CMK (cell line): Measurements from ENCODE around the gene ZFPM1.
"Not testable (repeated sequence)": the region's sequence is repeated elsewhere in the genome, so short reads cannot be mapped to it uniquely, and the experiment has no call there.

Experiments
- DNase-seq: peaks from one replicate; pipeline ENCODE4 v3.0.0-alpha.2; 2010; ENCODE audit warnings: low read depth

Gene ZFPM1

DNA sequence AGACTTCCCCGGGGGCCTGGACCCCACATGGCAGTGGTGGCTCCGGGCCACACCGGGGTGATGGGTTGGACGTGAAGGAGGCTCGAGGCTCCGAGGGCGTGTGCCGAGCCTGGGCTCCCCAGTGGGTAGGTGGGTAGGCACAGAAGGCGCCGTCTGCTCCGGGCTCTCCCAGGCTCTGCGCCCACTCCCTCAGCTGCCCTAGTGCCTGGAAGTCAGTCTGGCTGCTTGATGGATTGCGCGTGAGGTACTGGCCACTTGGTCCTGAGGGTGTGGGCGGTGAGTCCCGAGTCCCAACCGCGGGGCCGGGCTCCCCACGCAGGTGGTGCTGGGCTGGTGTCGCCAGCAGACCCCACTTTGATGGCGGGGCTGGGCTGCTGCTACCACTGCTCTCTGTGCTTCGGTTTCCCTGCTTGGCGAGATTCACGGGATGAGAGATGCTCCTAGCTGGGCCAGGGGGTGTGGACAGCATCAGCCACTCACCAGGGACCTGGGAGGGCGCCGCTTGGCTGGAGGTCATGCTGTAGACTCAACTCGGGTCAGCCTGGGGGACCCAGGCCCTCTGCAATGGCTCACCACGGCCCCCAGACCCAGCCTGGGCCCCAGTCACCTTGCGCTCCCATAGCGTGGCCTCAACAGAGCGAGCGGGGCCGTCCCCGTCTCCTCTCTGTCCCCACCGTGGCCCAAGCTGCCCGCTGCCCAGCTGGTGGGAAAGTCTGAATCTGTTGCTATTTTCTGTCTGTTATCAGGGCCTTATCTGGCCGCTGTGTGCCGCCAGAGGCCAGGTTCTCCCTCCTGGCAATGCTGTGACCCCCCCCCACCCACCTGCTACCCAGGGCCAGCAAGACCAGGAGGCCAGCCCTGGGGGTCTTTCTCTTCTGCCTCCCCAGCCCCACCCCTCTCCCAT is 26.1 kb downstream of the ZFPM1 start:
- no peak for DNase-seq

DNA sequence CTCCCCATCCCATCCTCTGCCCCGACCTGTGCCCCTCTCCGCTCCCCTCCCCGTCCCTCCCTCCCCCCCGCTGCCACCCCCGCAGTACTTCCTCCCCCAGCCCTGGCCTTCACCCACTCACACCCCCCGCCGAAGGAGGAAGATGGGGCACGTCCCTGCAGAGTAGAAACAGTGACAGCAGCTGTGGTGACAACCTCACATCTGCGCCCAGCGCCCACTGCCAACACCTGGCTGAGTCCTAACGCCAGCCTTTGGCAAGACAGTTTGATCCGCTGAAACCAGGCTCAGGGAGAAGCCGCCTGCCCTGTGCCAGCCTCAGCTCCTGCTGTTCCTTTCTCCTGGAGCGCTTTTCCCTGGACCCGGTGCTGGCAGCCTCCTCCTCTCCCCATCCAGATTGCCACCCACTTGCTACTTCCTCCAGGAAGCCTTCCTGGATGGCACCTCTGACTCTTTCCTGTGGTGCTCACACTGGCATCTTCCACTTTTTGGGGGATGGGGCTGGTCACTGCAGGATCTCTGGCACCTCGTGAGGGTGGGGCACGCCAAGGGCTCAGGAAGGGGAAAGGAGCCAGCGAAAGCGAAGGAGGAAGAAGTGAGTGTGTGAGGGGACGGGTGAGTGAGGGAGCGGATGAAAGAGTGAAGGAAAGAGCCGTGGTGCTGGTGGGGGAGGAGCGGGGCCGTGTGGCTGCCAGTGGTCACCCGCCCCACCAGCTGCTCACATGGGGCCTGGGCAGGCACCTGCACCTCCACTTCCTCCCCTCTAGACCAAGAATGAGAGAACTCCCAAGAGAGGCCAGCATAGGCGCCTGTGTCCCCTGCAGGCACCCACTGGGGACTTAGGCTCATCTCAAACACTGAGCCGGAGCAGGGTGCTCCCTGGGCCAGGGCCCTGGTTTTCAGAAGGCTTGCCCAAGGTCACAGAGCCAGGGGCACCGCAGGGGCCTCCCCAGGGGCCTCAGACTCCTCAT is 27.0 kb downstream of the ZFPM1 start:
- DNase-seq: no peak

GRCh38 chr16:88480829-88481228 is 27.7 kb downstream of the ZFPM1 start:
- DNase-seq: no peak

DNA sequence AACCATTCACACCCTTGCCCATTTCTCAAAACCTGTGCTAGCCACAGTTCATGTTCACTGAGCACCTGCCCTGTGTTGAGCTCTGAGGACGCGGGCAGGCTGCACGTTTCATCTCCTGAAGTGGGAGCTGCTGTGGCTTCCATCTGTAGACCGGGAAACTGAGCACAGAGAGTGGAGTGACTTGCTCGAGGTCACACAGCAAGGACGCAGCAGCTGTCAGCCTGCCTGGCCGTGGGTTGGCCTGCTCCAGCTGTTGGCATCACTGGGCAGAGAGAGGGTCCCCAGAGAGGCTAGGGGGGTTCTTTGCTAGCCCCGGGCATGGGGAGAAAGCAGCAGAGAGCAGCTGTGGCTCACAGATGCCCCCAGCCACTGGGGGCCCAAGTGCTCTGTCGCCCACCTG is 28.8 kb downstream of the ZFPM1 start:
- DNase-seq: no peak

DNA sequence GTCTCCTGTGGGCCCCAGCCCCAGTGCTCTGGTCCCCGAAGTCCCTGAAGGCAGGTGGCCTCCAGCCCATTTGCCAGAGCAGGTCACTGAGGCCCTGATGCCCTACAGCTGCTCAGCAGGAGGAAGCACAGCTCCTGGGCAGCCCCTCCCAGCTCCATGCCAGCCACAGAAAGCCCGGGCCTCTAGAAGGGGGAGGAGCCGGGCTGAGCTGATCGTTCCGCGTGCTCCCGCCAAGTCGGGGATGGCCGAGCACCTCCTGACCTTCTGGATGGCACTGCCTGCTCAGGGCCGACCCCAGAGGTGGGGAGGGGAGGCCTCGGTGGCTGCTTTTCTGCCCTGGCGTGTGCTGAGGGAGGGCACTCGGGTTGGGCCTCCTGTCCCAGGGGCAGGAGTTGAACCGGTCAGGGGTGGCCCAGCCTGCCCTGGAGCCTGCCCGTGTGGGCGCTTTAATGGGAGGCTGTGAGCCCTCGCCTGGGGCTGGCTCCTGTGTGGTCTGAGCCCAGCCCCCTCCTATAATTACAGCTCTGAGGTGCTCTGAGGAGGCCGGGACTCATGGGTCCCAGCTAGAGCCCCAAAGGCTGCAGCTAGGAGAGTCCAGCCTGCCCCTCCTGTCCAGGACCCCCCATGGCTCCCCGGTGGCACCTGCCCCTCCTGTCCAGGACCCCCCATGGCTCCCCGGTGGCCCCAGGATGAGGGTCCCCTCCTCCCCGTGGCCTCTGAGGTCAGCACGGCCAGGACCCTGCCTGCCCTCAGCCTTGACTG is 29.7 kb downstream of the ZFPM1 start:
- DNase-seq: no peak

GRCh38 chr16:88483392-88483641 is 30.2 kb downstream of the ZFPM1 start:
- DNase-seq: no peak

DNA sequence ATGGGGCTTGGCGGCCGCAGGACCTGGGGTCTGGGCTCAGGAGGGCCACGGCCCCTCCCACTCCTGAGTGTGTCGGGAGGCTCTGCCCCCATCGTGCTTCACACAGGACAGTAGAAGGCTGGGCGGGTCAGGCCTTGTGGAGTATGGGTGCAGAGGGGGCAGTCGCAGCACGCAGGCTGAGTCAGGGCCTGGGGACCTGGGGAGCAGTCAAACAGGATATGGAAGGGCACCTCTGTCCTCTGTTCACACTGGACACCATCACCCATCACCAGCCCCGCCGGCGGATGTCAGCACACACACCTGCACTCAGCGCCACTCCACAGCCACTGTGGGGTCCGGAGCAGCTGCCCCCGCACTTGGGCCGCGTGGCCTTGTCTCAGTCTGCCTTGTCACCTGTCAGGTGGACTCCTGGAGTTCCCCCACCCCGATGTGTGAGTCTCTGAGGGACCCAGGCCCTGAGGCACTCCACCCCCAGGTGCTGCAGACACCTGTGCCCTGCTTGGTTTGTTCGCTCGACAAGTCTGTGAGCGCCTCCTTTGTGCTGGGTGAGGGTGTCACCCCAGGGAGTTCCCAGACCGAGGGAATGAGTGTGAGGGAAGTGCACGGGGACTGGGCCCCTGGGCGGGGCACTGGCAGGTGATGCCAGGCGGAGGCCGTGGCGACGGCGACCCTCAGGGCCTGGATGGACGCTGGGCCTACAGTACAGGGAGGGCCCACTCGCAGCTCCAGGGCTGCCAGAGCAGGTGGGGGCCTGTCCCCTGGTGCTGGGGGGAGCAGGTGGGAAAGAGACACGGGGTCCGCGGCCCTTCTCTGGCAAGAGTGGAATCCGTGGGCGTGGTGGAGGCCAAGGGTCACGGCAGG is 31.7 kb downstream of the ZFPM1 start:
- DNase-seq: no peak

DNA sequence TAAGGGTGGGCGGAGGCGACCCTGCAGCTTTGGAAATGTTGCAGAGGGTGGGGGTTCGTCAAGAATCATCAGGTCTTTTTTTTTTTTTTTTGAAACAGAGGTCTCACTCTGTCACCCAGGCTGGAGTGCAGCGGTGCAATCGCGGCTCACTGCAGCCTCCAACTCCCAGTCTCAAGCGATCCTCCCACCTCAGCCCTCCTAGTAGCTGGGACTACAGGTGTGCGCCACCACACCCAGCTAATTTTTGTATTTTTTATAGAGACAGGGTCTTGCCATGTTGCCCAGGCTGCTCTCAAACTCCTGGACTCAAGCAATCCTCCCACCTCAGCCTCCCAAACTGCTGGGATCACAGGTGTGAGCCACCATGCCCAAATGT is 32.3 kb downstream of the ZFPM1 start:
- not testable (repeated sequence) for DNase-seq

GRCh38 chr16:88486398-88487123 is 33.5 kb downstream of the ZFPM1 start:
- no peak for DNase-seq

DNA sequence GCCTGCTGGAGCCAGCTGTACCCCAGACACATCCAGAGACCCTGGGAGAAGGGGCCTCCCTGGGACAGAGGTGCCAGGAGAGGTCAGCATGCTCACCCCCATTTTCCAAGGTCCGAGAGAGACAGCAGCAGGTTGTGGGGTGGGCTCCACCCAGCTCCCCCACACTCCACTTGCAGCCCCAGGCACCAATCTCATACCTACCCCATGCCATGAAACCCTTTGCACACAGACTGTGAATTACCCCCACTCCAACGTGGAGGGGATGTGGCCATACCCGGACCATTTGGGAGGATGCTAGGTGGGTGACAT is 34.0 kb downstream of the ZFPM1 start:
- DNase-seq: no peak

DNA sequence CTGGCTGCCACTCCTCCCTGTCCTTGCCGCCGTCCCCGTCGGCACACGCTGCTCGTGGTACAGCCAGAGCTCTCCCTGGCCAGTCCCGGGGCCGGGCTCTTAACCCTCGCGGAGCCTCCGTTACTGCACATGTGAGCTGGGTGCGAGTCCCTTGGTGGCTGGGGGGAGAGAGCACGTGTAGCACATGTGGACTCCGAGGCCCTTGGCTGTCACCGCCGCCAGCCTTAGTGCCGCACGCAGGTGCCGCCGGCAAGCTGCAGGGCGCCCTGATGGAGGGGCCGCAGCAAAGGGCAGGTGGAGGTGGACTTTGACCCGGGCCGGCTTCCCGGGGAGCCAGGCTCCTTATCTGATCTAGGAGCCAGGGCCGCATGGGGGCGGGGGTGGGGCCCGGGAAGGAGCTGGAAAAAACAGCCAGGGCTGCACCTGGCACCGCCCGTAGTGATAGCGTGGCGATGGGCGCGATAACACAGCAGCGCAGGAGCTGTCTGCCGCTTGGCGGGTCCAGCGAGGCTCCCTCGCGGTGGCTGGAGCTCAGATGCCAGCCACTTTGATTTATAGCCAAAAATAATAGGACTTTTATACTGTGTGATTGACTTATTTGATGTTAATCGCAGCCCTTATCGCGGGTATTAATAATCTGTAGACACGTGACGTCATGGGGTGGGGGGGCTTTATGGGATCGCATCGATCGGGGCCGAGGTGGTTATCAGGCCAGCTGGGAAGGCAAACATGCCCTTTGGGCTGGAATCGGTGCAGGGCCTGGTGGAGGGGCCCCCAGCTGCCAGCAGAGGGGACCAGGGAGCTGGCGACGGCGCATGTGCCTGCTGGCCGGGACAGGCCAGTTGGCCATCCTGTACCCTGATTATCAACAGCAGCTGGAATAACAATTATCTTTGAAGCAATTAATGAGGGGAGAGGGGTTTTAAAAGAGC is 35.1 kb downstream of the ZFPM1 start:
- no peak for DNase-seq

DNA sequence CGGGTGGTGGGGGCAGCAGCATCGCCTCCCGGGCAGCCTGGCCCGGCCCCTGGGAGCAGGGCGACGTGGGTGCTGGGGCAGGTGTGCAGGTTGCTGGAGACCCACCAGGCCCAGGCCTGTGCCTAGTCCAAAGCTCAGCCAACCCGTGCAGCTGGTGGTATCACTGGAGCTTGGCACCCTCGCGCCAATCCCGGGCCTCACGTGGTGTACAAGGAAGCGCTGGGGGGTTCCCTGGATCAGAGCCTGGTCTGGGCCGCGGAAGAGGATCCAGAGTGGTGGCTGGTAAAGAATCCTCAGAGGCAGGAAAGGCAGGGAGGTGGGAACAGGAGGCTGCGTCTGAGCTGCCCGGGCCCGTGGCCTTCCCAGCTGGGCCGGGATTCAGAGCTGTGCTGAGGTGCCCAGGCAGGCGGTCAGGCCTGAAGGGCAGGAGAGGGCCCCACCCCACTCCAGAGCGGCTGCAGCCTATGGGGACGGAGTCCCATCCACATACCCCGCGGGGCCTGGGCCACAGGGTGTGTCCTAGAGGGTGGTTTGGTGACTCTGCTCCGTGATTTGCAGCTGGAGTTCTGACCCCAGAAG is 36.2 kb downstream of the ZFPM1 start:
- no peak for DNase-seq

GRCh38 chr16:88491001-88491559 is 38.0 kb downstream of the ZFPM1 start:
- no peak for DNase-seq

GRCh38 chr16:88491560-88492310 is 38.7 kb downstream of the ZFPM1 start:
- peak; percentile 97 for DNase-seq

DNA sequence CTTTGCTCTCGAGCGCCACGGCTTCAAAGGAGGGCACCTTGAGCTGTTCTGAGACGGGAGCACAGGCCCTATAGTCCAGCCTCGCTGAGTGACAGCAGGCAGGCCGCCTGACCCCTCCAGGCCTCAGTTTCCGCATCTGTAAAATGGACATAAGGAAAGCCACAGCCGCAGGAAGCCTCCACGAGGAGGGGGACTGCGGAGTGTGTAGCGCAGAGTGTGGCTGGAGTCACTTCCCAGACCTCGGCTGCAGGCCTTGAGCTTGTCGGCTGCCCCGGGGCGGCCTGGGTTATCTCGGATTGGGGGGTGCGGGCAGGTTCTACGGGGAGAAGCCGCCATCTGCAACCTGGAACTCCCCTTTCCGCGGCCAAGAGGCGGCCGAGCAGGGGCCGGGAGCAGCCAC is 40.8 kb downstream of the ZFPM1 start:
- DNase-seq: no peak

GRCh38 chr16:88494335-88495154 is 41.5 kb downstream of the ZFPM1 start:
- DNase-seq: peak; percentile 92

DNA sequence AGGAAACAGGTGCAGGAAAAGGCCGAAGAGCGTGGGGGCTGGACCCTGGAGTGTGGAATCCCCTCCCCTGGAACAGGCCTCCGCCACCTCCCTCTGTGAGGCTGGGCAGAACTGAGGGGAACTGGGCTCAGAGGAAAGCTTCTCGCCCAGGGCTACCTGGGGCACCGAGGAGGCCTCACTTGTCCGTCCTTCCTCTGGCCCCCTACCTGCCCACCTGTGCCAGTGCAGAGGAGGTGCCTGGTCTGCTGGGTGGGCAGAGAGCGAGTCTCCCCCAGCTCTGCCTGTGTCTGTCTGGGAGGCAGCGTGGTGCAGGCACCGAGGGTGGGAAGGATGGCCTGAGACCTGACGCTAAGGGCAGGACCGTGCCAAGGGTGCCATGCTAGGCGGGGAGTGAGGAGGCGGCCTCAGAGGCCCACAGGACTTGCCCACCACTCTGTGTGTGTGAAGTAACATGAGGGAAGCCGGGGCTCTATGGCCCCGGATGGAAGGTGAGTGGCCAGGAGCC is 42.2 kb downstream of the ZFPM1 start:
- no peak for DNase-seq
